NCI-H2029 treated with DMSO at 0.1 percent for 48 hours (cell line): ENCODE results near the gene DCLRE1B.

Source experiments
- DNase-seq: peaks from one replicate; lab custom pipeline; 2025; lab: John Stamatoyannopoulos, UW

DCLRE1B gene

DNA sequence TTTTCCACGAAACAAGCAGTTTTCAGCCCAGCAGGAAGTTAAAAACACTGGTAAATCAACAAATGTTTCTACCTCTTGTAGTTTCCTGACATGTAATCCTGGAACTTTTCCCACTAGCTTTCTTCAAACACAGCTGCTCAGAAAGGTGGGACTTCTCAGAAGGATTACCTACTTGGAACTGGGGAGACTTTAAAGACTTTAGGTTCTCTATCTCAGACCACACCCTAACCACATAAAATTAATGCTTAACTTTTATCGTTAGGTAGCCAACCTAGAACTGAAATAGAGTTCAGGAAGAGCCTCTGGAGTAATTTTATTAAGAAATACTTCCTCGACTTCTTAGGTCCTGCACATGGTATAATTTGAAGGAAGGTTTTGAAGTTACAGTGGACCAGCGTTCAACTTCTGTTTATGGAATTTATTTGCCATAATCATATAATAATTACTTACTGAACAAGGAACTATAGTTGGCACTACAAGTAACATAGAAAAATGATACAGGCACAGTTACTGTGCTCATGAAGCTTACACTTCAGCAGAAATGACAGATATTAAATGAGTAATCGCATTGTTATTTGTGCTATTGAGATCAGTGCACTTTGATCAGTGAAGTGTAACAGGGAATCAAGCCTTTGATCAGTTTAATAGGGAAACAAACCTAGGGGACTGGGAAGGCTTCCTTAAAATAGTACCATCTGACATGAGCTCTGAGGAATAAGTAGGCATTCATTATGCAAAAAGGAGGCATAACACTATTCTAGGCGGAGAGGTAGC lies 17.5 kb upstream of the DCLRE1B start, which contains the start of gene BCL2L15:
Gene BCL2L15, minus strand, starts transcription at position 180 of the 774 bp plus-strand sequence. CDS start 206 bp downstream, outside the sequence.
- no peak for DNase-seq

DNA sequence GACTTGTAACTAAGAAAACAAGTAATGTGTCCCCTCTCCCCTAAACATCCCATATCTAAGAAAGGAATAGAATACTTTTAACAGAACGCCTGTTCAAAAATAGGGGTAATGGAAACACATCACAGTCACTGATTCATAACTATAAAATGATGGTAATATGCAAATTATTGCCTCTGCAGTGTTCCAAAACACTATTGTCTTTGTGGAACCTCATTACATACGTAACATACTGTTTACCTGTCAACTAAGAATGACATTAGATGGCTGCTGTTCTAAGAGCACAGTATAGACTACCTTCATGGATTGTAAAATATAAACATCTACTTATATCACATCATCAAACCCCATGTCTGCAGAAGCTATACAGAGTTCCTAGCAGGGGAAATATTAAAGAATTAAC lies 14.3 kb upstream of the DCLRE1B start:
- DNase-seq: no peak

DNA sequence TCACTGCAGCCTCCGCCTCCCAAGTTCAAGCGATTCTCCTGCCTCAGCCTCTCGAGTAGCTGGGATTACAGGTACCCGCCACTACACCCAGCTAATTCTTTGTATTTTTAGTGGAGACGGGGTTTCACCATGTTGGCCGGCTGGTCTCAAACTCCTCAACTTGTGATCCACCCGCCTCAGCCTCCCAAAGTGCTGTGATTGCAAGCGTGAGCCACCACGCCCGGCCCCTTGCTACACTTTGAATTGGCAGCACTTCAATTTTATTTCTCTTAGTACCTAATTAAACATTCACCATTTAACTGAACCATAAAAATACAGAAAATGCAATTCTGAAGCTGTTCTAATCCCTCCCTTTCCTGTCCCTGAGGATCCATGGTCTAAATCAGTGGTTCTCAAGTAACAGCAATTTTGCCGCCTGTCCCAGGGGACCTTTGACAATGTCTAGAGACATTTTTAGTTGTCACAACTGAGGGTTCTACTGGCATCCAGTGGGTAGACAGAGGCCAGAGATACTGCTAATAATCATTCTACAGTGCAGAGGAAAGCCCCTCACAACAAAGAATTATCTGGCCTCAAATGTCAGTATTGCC lies 13.4 kb upstream of the DCLRE1B start:
- no peak for DNase-seq

DNA sequence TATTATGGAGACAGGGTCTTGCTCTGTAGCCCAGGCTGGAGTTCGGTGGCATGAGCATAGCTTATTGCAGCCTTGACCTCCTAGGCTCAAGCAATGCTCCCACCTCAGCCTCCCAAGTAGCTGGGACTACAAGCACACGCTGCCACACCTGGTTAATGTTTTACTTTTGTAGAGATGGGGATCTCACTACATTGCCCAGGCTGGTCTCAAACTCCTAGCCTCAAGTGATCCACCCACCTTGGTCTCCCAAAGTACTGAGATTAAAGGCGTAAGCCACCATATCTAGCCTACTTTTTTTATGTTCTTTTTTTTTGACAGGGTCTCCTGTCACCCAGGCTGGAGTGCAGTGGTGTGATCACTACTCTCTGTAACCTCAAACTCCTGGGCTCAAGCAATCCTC lies 11.9 kb upstream of the DCLRE1B start:
- no peak for DNase-seq

DNA sequence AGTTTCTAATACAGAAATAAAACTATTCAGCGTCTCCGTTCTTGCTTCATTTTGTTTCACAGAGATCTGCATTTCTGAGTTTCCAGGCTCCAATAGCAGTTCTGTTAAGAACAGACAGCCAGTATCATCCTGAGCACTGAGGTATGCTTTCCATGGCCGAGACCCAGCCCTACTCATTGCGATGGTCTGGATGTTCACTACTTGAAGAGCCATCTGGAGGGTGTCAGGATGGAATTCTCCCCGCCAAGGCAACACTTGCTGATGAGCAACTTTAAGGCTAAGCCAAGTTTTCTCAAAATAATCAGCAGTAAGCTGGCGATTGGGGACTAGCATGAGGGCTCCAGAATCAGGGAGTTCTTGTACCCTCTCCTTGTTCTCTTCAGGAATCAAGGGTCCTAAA lies 10.0 kb upstream of the DCLRE1B start:
- DNase-seq: no peak

DNA sequence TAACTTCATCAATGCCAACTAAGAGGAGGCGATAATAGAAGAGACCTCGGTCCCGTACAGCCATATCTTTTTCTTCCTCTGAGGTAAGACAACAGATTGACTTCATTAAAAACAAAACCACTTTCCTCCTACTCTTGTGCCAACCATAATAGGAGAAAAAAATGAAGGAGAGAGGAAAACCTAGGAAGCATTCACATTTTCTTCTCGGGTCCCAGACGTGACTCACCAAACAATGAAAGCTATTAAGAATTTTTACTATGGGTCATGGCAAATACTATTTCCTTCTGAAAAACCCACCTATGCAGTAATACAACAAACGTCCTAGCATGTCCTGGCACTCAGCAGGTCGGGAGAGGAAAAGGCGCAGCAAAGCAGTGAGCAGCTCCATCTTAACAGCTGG lies 9.2 kb upstream of the DCLRE1B start:
- no peak for DNase-seq

DNA sequence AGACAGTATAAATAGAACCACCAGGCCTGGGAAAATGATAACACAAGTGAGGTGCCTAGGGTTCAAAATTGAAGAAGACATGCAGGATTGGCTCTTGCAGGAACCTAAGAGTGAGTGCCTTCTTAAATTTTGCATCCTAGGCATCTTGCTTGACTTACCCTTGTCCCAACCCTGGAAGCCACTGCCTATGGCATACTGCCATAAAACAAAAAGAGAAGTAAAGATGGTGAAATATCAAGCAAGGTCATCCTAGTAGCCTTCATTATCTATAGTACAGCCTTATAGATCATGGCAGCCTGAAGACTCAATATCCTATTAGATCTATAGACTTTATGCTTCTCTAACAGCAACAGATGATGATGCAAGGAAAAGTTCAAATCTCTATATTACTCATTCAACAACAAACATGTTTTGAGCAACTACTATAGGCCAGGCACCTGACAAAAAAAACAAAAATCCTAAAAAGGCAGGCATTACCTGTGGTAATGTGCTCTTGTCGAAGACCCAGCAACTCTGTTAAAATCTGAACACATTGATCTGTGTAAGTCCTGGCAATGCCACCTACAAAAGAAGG lies 6.8 kb upstream of the DCLRE1B start:
- no peak for DNase-seq

DNA sequence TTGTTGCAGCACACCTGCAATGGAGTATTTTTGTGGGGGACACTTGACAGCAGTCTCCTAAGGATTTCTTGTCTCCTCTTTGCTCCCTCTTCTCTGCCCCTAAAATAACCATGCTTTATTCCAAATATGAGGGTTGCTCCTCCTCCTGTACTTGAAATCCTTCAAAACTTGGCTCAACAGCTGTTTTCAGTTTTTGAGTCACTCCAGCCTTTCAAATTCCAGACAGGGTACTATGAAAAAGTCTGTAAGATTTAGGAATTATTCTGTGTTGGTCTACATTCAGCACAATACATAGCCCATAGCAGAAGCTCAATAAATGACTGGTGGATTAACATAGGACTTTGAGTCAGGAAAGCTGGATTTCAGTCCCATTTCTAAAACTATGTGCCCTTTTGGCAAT lies 6.0 kb upstream of the DCLRE1B start:
- no peak for DNase-seq

DNA sequence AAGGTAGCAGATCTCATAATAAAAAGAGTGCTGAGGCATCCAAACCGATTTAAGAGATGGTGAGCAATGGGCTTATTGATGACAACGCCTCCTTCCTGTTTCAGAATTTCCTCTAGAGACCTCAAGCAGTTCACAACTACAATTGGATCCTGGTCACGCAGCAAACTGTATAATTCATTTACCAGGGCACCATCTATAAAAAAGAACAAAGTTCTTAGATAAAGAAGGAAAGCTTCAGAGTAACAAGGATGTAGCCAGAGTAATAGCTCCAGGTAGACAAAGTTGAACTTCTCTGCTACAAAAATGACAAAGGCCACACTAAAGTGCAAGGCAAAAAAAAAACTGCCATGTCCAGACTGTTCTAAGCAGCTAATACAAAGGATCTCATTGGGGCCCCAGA lies 3.9 kb upstream of the DCLRE1B start:
- no peak for DNase-seq

DNA sequence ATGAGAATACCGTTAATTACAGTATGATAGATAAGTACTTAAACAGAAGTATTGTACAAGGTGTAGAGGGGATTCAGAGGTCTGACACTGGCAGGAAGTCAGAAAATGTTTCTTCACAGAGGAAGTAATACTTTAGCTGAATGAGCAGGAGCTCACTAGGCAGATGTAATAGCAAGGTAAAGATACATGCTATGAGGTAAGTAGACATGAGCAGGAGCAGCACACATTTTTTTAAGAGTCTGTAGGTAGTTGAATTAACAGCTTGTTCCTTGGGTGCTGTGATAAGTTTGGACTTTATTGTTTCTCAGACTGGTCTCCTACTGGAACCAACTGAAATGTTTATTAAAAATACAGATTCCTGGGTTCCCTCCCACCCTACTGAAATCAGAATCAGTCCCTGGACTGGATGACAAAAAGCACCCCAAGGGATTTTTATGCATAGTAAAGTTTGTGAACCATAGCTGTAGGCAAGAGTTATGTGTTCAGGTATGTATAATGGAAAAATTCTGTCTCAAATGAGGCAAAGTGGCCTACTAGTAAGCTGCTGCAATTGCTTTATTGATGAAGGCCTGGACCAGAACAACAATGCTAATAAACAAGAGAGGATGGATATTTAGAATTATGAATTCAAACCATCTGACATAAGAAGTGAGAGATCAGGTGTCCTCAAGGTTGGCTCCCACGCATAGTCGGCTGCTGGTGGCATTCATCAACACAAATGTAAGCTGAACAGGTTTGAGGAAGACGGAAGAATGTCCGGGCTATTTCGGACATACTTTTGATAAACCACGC lies 1.4 kb upstream of the DCLRE1B start:
- DNase-seq: no peak

DNA sequence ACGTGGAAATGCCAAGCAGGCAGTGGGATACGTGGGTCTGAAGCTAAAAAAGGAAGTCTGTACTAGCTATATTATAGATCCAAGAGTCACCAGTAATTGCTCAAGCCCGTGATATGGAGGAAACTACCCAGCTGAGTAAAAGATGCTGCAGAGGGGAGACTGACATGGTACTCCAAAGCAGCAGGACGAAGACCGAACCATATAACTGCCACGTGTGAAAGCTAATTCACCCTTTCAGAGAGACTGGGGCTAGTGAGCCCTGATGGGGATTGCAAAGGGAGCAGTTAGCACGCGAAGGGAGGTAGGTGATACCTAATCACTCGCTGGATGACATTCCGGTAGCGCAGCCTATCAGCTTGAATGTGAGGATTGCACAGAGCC lies 843 bp upstream of the DCLRE1B start:
- no peak for DNase-seq

DNA sequence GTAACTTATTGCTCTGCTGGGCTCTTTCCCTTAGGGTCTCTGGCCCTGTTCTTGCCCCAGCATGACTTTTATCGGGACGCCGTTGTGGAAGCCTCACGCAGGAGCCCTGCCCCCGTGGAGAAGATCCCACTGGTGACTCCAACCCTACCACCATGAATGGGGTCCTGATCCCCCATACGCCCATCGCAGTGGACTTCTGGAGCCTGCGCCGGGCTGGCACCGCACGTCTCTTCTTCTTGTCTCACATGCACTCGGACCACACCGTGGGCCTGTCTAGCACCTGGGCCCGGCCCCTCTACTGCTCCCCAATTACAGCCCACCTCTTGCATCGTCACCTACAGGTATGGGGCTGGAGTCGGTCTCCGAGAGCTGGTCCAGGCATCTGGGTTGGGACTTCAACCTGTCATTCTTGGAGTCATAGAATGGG lies 322 bp downstream of the DCLRE1B start:
- no peak for DNase-seq

DNA sequence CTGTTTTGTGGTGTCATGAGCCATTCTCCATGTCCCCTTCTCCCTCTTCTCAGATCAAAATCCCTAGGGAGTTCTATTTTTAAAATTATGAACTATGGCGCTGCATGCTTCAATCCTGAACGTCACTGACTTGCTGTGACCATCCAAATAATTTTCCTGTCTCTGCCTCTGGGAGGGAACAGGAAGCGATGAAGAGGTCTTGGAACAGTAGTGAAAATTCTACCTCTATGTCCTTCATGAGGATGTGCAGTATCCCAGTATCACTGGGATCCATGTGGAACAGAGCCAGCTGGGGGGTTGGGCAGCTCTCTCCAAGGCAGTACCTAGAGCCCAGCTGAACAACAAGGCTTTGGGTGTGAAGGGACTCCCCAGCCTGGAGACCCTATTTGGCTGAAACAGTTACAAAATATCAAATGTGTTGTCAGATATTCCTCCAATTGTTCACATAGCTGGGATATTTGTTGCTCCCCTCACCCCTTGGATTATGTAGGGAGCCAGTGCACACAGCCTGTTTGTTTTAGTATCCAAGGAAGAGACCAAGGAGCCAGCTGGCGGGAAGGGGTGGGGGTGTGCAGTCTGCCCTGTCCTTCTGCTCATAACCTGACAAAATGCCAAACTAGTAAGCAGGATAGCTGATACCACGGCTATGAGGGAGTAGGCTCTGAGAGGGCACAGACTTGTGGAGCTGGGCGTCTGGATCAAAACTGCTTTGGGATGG lies 7.6 kb downstream of the DCLRE1B start:
- peak; percentile 77 for DNase-seq

DNA sequence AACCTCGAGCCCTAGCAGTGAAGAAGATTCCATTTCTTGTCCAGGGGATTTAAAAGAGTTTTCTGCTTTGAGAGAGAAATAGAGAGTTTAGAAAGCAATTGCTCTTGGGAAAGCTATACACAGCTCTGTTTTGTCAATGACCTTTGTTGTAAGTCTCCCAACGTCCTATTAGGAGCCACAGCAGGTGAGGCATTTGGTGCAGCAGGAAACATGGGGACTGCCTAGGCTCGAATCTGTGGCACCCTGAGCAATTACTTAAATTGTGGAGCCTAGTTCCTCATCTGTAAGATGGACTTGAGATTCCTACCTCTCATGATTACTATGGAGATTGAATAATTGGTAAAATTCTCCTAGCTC lies 8.2 kb downstream of the DCLRE1B start:
- no peak for DNase-seq

DNA sequence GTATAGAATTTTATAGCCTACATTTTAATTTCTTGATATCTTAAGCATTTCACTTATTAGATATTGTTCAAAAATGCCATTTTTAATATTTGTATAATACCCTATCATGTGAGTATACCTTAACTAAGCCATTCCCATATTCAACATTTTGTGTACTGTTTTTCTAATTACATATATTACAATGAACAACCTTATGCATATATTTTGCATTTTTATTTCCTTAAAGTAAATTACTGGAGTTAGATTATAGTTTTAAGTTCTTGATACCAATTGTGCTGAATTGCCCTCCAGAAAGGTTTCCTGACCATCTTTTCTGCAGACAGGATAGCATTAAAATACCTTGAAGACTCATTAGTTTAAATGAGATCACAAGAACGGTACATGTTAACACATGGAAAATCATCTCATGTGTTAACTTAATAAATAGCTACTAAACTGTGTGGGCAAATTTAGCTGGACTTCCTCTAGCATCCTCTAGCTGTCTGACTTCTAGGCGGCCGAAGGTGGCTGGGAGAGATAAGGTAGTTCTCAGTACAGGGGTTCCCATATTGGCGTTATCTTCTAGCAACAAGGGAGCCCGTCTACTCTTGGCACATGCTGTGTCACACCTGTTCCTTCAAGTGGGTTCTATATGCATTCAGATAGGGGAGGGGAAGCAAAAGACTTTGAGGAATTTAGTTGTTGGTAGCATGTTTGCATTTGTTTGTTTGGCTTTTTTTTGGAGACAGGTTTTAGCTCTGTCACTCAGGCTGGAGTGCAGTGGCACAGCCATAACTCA lies 8.9 kb downstream of the DCLRE1B start:
- DNase-seq: no peak

DNA sequence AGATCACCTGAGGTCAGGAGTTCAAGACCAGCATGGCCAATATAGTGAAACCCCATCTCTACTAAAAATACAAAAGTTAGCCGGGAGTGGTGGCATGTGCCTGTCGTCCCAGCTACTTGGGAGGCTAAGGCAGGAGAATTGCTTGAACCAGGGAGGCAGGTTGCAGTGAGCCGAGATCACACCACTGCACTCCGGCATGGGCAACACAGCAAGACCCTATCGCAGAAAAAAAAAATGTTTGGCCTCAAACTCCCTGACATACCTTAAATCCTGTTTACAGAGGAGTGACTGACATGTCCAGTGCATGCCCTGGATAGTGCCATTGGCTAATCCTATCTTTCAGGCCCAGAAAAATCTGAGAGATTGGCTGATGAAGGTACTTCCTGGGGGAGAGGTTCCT lies 11.8 kb downstream of the DCLRE1B start:
- no peak for DNase-seq

DNA sequence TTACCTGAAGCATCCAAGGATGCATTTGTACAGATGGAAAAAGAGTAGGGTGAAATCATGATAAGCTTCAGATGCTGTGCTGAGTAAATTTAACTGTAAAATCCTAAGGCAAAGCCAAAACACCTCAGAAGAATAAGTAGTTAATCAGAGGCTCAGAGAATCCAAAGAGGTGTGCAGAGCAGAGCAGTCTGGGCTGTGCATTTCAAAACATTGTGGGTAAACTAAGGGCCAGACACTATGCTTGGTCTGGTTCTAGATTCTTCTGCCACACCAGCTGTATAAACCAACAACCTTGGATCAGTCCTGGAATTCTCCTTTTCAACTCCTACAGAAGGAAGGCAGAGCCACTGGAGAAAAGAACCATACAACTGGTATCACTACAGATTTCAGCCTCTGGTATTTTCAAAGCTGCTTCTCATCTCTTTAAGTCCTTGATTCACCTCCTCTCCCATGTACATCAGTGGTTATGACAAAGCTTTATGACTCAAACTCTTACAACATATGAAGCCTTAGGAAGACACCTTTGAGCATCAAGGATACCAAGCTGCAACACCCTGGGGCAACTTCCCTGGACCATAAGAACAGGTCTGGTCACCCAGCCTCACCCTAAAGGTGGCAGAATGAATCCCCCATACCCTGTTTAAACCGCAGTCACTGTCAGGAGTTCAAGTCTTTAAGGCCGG lies 12.4 kb downstream of the DCLRE1B start:
- DNase-seq: no peak

DNA sequence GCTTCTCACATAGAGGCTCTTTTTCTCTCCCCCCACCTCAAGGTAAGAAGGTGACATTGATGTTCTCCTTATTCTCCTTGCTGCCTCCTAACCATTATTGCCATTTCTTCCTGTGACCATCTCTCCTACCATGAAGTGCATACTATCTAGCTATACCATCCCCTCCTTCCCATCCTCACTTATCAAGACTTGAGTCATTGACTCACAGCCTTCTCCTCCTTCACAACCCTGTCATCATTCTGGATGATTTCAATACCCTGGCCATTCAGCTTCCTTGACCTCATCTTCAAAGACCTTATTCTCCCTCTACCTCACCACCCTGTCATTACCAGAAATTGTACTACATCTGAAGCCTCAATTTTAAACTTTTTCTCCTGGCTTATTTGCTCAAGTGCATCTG lies 13.1 kb downstream of the DCLRE1B start:
- DNase-seq: no peak

DNA sequence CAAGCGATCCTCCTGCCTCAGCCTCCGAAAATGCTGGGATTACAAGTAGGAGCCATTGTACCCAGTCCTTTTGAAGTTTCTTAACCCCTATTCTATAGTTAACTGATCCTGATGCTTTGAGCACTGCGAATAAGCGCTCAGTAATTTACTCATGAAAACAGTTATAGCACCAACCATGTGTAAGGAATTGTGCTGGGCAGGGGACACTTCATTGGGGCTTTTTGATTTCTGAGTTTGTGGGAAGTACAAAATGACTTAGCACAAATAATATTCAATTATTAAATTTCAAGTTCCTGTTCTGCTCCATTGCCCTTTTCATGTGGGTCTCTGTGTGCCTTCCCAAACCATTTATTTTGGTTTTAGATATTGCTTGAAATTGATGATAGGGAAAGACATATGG lies 17.8 kb downstream of the DCLRE1B start:
- DNase-seq: no peak

DNA sequence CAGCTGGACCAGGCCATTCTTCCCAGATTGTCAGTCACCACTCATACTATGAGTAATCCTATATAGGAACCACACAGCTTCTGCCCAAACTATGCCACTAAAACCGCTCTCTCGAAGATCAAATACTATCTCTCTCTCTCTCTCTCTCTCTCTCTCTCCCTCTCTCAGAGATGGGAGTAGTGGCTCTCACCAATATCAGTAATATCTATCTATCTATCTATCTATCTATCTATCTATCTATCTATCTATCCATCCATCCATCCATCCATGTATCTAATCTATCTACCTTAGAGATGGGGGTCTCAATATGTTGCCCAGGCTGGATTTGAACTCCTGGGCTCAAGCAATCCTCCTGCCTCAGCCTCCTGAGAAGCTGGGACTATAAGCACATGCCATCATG lies 19.3 kb downstream of the DCLRE1B start:
- no peak for DNase-seq
